ENCODE results near the gene ZNF865.

ZNF865 gene

GRCh38 chr19:55663846-55664536, 58.5 kb downstream of the ZNF865 start:
- no peak for DNase-seq

GRCh38 chr19:55666343-55667005, 61.0 kb downstream of the ZNF865 start:
- no peak for DNase-seq

All from NCI-H1105 treated with DMSO at 0.1 percent for 48 hours (cell line).